BE2C (cell line): ENCODE results near the gene GALNS.
"Not testable (repeated sequence)": the region's sequence is repeated elsewhere in the genome, so short reads cannot be mapped to it uniquely, and the experiment has no call there.

ENCODE experiments used
- DNase-seq: peaks from one replicate; pipeline ENCODE4 v3.0.0-alpha.2; 2020
- H3K27me3 ChIP-seq: fragments of 250-450 bp; sonication (Bioruptor Pico); 2 replicates; pipeline ENCODE4 v1.5.1; 2020; ENCODE audit warnings: mild to moderate bottlenecking
- H3K36me3 ChIP-seq: fragments of 250-450 bp; sonication (Bioruptor Pico); 2 replicates; pipeline ENCODE4 v1.5.1; 2020; ENCODE audit warnings: mild to moderate bottlenecking
- H3K4me1 ChIP-seq: fragments of 250-450 bp; sonication (Bioruptor Pico); 2 replicates; pipeline ENCODE4 v1.5.1; 2020
- H3K4me3 ChIP-seq: 2 replicates; pipeline ENCODE4 v1.5.1; 2011; ENCODE audit warnings: low read depth, low read length
- H3K9me3 ChIP-seq: fragments of 250-450 bp; sonication (Bioruptor Pico); 2 replicates; pipeline ENCODE4 v1.5.1; 2020
- TF ChIP-seq, protein P1 (sequence below): IDR thresholded peaks from 2 replicates; pipeline ENCODE4 v1.5.1; 2012; ENCODE audit warnings: mild to moderate bottlenecking, low read depth, low read length

Gene GALNS

DNA sequence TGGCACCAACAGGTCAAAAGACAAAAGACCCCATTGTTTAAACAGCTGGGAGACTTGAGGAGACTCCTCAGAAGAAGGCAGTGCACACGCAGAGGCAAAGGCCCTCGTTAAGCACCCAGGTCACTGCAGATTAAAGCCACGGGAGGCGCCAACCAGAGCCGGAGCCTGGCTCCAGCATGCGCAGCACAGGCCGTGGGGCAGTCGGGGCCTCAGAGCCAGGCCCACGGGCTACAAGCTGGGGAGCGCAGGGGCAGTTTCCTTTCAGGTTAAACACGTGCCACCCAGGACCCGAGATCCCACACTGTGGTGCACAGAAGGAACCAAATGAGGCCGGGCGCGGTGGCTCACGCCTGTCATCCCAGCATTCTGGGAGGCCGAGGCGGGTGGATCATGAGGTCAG is 80.9 kb downstream of the GALNS start:
- TF ChIP-seq, protein P1, sequence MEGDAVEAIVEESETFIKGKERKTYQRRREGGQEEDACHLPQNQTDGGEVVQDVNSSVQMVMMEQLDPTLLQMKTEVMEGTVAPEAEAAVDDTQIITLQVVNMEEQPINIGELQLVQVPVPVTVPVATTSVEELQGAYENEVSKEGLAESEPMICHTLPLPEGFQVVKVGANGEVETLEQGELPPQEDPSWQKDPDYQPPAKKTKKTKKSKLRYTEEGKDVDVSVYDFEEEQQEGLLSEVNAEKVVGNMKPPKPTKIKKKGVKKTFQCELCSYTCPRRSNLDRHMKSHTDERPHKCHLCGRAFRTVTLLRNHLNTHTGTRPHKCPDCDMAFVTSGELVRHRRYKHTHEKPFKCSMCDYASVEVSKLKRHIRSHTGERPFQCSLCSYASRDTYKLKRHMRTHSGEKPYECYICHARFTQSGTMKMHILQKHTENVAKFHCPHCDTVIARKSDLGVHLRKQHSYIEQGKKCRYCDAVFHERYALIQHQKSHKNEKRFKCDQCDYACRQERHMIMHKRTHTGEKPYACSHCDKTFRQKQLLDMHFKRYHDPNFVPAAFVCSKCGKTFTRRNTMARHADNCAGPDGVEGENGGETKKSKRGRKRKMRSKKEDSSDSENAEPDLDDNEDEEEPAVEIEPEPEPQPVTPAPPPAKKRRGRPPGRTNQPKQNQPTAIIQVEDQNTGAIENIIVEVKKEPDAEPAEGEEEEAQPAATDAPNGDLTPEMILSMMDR, result no peak
- Histone ChIP-seq H3K9me3 (no peaks in the 10 kb centered on the region), H3K4me1 (peaks cover 13% of the 10 kb centered on the region), H3K27me3 (no peaks in the 10 kb centered on the region), H3K4me3 (no peak overlapping the region), H3K36me3 (no peaks in the 10 kb centered on the region)
- no peak for DNase-seq

DNA sequence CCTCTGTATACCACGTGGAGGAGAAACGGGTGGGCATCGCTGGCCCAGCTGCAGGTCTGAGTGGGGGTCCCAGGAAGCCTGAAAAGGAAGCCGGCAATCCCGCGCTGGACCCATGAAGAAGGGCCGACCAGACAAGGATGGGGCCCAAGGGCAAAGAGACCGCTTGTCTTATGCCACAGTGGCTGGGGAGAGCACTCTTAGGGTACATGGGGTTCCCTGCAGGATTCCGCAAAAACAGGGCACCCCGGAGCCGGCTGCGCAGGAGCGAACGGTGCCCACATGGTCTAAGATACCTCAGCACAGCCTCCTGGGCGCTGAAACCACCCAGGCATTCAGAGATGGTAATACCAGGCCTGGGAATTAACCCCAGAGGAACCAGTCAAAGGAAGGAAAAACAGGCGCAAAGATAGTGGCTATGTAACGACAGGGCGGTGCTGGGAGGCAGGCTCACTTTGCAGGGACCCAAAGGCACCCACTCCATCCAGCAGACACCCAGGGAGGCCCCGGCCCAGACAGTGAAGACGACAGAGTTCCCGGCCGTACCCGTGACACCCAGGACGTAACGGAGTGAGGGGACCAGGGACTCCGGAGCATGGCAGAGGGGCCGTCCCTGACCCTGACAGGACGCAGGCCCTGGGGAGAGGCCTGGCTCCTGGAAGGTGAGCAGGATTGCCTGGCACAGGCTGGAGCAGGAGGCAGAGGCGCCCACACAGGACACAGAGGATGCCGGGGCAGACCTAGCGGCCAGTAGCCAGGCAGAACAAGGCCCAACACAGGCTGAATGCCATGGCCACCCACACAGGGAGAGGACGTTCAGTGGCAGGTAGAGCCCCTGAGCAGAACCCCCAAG is 82.0 kb downstream of the GALNS start:
- peaks cover 10% of the 10 kb centered on the region for H3K27me3 ChIP-seq
- peaks cover 24% of the 10 kb centered on the region for H3K4me1 ChIP-seq
- H3K9me3 ChIP-seq, result no peaks in the 10 kb centered on the region
- TF ChIP-seq, protein P1, result no peak
- no peak overlapping the region for H3K4me3 ChIP-seq
- no peak for DNase-seq
- no peaks in the 10 kb centered on the region for H3K36me3 ChIP-seq

DNA sequence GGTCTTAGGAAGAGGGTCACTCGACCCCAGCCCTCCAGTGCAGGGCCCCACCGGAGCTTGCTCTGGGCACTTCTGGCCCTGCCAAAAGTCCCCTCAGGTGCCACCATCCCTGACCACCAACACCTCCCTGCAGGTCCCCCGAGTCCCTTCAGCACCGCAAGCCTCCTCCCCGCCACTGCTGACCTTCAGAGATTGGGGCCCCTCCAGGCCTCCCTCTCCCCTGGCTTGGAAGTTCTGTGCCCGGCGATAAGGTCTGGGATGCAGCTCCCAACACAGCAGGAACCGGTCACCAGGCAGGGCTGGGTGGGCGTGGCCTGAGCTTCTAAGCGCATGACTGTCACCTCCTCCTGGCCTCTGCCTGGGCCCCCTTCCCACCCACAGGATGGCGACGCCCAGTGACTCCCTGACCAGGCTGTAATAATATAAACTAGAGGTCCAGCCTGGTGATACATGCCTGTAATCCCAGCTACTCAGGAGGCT is 82.9 kb downstream of the GALNS start:
- DNase-seq, result peak; percentile 52
- H3K27me3 ChIP-seq, result peaks cover 11% of the 10 kb centered on the region
- TF ChIP-seq, protein P1, result no peak
- no peak overlapping the region for H3K4me3 ChIP-seq
- no peaks in the 10 kb centered on the region for H3K9me3 ChIP-seq
- no peaks in the 10 kb centered on the region for H3K36me3 ChIP-seq
- H3K4me1 ChIP-seq, result peaks cover 23% of the 10 kb centered on the region

GRCh38 chr16:88772871-88773811 is 83.6 kb downstream of the GALNS start:
- Histone ChIP-seq H3K36me3 (no peaks in the 10 kb centered on the region), H3K9me3 (no peaks in the 10 kb centered on the region), H3K27me3 (peaks cover 11% of the 10 kb centered on the region), H3K4me3 (no peak overlapping the region), H3K4me1 (peaks cover 24% of the 10 kb centered on the region)
- peak; percentile 68 for DNase-seq
- TF ChIP-seq, protein P1, result no peak

- Histone ChIP-seq H3K4me1 (peaks cover 26% of the 10 kb centered on the region), H3K27me3 (peaks cover 11% of the 10 kb centered on the region)
- not testable (repeated sequence) for H3K9me3 ChIP-seq, H3K36me3 ChIP-seq, H3K4me3 ChIP-seq, DNase-seq
These were observed 85.0 kb downstream of the GALNS start for GRCh38 chr16:88771781-88772180.

DNA sequence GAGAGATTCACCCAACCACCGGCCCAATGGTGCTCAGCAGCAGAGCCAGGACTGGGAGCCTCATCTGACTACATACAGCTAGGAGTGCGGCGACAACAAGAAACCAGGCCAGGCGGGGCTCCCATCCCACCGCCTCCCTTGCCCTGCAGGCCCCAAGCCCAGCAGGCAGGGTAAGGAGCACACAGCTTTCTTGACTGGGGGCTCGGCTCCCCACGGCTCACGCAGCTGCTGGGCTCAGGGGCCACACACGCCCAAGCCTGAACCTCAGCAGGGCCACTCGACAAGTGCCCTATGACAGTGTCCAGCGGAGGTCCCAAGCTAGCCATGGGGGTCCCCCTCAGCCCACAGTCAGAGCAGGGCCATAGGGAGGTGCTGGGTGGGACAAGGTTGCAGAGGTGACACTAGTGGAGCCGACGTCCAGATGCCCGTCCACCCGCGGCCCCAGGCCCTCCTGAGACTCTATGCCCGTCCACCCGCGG is 85.4 kb downstream of the GALNS start:
- Histone ChIP-seq H3K4me1 (peaks cover 26% of the 10 kb centered on the region), H3K9me3 (no peaks in the 10 kb centered on the region), H3K36me3 (no peaks in the 10 kb centered on the region), H3K27me3 (peaks cover 11% of the 10 kb centered on the region), H3K4me3 (no peak overlapping the region)
- DNase-seq, result no peak
- TF ChIP-seq, protein P1, result no peak
